NCI-H2081 treated with DMSO at 0.1 percent for 48 hours (cell line): ENCODE measurements around the gene IRAK2.
"Not testable (repeated sequence)": the region's sequence is repeated elsewhere in the genome, so short reads cannot be mapped to it uniquely, and the experiment has no call there.

Experiments
- DNase-seq: peaks from one replicate; lab custom pipeline; 2025; lab: John Stamatoyannopoulos, UW

IRAK2 gene

DNA sequence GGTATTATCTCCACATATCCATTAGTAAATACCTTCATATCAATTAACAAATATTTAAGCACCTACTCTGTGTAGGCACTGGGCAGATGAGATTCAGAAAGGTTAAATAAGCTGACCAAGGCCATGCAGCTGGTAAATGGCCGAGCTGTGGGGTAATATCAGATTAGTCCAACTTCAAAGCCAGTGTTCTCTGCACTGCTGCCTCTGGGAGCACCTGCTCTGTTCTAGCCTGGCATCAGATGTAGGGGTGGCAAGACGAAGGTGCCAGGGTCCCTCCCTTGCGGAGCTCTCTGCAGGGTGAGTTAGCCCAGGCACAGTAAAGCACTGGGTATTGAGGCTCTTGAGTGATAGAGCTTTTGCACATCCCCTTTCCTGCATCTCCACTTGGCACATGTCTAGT, 89.0 kb downstream of the IRAK2 start:
- no peak for DNase-seq

GRCh38 chr3:10255835-10256234, 91.1 kb downstream of the IRAK2 start:
- no peak for DNase-seq

DNA sequence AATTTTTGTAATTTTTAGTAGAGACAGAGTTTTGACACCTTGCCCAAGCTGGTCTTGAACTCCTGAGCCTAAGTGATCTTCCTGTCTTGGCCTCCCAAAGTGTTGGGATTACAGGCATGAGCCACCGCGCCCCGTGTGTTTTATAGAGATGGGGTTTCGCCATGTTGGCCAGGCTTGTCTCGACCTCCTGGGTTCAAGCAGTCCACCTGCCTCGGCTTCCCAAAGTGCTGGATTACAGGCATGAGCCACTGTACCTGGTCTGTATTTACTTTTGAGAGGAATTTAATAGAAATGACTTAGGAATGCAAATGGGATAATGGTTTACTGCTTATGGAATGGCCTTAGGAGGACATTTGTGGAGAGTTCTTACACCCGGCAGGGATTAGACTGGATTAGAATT, 94.3 kb downstream of the IRAK2 start:
- DNase-seq: no peak

GRCh38 chr3:10259798-10260197, 95.1 kb downstream of the IRAK2 start:
- no peak for DNase-seq

GRCh38 chr3:10260211-10260701, 95.5 kb downstream of the IRAK2 start:
- no peak for DNase-seq

GRCh38 chr3:10262027-10262426, 97.3 kb downstream of the IRAK2 start:
- no peak for DNase-seq

DNA sequence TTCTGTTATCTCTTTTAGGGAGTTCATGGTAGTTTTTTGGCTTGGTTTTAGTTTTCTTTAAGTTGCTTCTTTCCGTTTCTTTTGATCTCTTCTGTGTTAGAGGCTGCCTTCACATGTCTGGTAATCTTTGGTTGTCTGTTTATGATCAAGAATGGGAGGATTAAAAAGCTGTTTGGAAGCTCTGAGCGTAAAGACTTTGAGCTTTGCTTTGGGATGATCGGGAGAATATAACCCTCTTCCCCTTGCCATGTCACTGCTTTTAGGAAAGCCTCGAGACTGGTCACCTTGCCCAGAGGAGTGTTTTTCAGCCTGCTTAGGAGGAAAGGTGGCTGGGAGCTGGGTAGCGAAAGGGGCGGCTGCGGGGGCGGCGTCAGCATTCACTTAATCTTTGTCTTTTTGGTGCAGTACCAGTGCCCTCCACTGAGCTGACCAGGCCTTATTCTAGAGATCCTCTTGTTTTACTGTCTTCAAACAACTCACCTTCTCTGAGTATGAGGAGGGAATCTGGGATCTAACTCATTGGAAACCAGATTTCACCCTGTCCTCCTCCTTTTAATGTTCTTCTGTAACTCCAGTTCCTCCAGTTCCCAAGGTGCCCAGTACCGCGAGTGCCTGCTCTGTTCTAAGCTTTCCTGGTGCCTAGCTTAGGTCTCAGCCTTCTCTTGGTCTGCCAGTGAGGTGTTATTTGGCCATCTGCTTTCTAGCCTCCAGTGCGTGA, 99.1 kb downstream of the IRAK2 start:
- DNase-seq: no peak

DNA sequence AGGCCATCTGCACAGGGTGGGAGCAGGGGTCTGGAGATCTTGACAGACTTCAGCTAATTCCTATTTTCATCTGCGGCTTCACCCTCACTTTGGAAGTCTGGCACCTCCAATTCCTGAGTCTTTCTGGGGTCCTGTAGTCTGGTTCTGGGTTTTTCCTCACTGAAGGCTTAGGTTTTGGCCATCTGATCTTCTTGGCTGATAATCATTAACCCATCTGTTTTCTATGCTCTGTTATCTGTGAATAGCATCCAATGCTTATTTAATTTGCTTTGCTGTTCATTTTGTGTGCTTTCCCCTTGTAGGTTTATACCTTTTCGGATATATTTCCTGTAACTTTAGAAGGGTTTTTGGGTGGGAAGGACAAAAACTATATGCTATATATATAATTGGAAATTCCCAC, 101.1 kb downstream of the IRAK2 start:
- no peak for DNase-seq

DNA sequence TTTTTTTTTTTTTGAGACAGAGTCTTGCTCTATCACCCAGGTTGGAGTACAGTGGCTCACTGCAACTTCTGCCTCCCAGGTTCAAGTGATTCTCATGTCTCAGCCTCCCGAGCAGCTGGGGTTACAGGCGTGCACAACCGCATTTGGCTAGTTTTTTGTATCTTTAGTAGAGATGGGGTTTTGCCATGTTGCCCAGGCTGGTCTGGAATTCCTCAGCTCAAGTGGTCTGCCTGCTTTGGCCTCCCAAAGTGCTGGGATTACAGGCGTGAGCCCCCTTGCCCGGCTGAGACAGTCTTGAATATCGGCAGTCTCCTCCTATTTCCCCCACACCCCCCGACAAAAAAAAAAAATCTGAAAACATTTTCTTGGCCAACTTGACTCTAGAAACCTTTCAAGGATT, 102.2 kb downstream of the IRAK2 start:
- DNase-seq: not testable (repeated sequence)

- no peak for DNase-seq
Observed at GRCh38 chr3:10268116-10268515, 103.4 kb downstream of the IRAK2 start.

DNA sequence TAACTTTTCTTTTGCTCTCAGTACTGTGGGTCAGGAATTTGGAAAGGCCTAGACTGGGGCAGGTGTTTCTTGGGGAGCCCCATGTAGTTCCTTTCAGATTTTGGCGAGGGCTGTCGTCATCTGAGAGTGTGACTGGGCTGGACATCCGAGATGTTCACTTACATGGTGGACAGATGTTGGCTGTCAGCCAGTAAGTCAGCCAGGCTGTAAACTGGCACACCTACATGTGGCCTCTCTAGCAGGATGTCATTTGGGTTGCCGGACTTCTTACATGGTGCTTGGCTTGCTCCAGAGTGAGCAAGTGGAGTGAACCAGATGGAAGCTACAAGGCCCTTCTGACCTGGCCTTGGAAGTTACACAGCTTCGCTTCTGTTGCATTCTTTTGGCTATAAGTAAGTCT, 104.2 kb downstream of the IRAK2 start:
- no peak for DNase-seq

DNA sequence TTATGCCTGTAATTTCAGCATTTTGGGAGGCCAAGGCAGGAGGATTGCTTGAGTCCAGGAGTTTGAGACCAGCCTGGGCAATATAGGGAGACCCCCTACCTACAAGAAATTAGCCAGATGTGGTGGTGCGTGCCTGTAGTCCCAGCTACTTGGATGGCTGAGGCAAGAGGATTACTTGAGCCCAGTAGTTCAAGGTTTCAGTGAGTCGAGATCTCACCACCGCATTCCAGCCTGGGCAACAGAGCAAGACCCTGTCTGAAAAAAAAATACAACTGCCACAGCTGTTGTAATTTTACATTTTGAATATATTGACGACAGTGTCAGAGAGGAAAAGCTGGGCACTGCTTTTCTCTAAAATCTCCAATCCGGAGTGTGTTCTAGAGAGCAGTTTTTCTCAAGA, 104.7 kb downstream of the IRAK2 start:
- no peak for DNase-seq

DNA sequence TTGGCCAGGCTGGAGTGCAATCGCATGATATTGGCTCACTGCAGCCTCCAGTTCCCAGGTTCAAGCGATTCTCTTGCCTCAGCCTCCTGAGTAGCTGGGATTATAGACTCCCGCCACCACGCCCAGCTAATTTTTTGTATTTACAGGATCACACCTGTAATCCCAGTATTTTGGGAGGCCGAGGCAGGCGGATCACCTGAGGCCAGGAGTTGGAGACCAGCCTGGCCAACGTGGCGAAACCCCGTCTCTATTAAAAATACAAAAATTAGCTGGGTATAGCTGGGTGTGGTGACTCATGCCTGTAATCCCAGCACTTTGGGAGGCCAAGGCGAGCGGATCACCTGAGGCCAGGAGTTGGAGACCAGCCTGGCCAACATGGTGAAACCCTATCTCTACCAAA, 107.8 kb downstream of the IRAK2 start:
- DNase-seq: not testable (repeated sequence)

DNA sequence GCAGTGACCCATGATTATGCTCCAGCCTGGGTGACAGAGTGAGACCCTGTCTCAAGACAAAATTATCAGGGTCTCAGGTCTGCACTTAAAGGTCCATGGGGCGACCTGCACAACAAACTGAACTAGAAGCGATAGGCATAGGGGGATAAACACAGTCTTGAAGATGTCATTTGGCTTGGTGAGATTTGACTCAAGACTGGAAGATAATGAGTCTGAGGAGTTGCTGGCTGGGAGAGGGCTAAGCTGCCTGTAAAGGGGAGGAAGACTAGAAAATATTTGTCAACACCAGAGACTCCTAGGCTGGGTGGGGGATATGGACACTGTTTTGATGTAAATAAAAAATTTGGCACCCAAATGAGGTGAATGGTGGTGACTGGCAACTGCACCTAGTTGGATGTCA, 108.3 kb downstream of the IRAK2 start:
- no peak for DNase-seq

- no peak for DNase-seq
Observed at GRCh38 chr3:10273702-10274305, 109.1 kb downstream of the IRAK2 start.

- no peak for DNase-seq
Observed at GRCh38 chr3:10274601-10275000, 109.9 kb downstream of the IRAK2 start.

GRCh38 chr3:10277115-10277625, 112.5 kb downstream of the IRAK2 start:
- no peak for DNase-seq

GRCh38 chr3:10278501-10278900, 113.8 kb downstream of the IRAK2 start:
- no peak for DNase-seq

GRCh38 chr3:10279384-10280176, 114.9 kb downstream of the IRAK2 start:
- DNase-seq: no peak

GRCh38 chr3:10280177-10280529, 115.4 kb downstream of the IRAK2 start:
- DNase-seq: no peak

DNA sequence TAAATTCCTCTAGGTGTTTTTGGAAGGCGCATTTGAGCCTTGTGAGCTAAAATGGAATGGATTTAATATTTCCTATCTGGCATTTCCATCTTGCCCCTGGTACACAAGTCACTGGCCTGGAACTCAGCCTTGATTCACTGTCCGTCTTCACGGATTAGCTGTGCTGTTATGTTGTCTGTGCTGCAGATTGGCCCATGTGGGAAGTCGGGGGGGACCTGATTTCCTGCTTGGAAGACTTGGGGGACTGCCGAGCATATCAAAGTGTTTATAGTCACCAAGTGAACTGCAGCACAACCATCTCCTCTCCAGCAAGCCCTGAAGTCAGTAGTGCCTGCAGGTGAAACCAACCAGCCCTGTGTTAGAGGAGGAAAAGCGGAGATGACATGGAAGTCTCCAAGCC, 115.9 kb downstream of the IRAK2 start:
- DNase-seq: no peak

- DNase-seq: no peak
Observed at GRCh38 chr3:10281951-10282350, 117.2 kb downstream of the IRAK2 start.

GRCh38 chr3:10283638-10284037, 118.9 kb downstream of the IRAK2 start:
- peak; percentile 21 for DNase-seq
